Keratinocyte (primary cell): Measurements from ENCODE around the gene ARID5B.

Source experiments
- EZH2 ChIP-seq: IDR thresholded peaks from one replicate; pipeline ENCODE4 v1.6.1; 2012; ENCODE audit warnings: inconsistent platforms, mild to moderate bottlenecking, low read length, moderate library complexity
- TF ChIP-seq, protein P1 (sequence below), 3 experiments: IDR thresholded peaks in 1 of 3; conservative IDR thresholded peaks in 1 of 3; optimal IDR thresholded peaks in 1 of 3; 2 replicates in 2 of 3; 3 replicates in 1 of 3; pipeline versions ENCODE3 to v1.5.1; 2011; ENCODE audit warnings: low read length in 3 of 3, mild to moderate bottlenecking in 3 of 3, moderate library complexity in 2 of 3, control low read depth in 1 of 3, inconsistent platforms in 1 of 3; ENCODE audit not compliant: insufficient read depth in 2 of 3; ENCODE audit errors: extremely low read depth in 1 of 3

DNA sequence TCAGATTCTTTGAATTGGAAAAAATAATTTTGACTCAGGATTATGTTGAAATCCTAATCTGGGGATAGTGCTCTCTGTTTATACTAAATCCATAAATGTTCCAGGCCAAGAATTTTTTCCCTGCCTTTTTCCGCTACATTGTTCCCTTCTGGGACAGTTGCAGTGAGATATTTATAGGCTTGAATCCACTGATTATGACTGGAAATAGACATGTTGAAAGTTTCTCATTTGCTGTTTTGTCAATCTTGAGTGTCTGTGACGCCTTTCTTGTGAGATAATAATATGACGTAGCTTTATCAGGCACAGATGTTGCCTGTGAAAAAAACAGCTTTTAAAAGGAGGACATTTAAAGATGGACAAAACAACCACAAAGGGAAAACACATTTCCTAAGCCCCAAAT is 155.9 kb downstream of the ARID5B start:
- TF ChIP-seq, protein P1, sequence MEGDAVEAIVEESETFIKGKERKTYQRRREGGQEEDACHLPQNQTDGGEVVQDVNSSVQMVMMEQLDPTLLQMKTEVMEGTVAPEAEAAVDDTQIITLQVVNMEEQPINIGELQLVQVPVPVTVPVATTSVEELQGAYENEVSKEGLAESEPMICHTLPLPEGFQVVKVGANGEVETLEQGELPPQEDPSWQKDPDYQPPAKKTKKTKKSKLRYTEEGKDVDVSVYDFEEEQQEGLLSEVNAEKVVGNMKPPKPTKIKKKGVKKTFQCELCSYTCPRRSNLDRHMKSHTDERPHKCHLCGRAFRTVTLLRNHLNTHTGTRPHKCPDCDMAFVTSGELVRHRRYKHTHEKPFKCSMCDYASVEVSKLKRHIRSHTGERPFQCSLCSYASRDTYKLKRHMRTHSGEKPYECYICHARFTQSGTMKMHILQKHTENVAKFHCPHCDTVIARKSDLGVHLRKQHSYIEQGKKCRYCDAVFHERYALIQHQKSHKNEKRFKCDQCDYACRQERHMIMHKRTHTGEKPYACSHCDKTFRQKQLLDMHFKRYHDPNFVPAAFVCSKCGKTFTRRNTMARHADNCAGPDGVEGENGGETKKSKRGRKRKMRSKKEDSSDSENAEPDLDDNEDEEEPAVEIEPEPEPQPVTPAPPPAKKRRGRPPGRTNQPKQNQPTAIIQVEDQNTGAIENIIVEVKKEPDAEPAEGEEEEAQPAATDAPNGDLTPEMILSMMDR (optimal IDR thresholded peaks at IDR 0.05 in 1 of 3, IDR thresholded peaks at IDR 0.05 in 1 of 3, conservative IDR thresholded peaks at IDR 0.05 in 1 of 3; ENCODE audit: extremely low read depth in 1 of 3, insufficient read depth in 2 of 3, low read length in 3 of 3) = no peak
- no peak for TF ChIP-seq EZH2
